A549 (cell line): ENCODE measurements around the gene SRRT.

Experiments used
- BCL3 ChIP-seq: fragments of >200 bp; sonication (Bioruptor Twin); formaldehyde crosslinking; IDR thresholded peaks from 3 replicates; pipeline ENCODE4 v1.6.1; 2016
- CBX8 ChIP-seq: fragments of 200-600 bp; sonication (generic); IDR thresholded peaks from 2 replicates; pipeline ENCODE4 v1.6.1; 2016
- NR3C1 ChIP-seq: fragments of >200 bp; sonication (Bioruptor Twin); formaldehyde crosslinking; IDR thresholded peaks from 3 replicates; pipeline ENCODE4 v1.6.1; 2017
- POLR2A ChIP-seq: IDR thresholded peaks from 2 replicates; pipeline ENCODE4 v1.6.1; 2012; ENCODE audit warnings: mild to moderate bottlenecking, low read length
- RFX5 ChIP-seq: fragments of 450-650 bp; IDR thresholded peaks from 2 replicates; pipeline ENCODE4 v1.7.1; 2014; ENCODE audit warnings: antibody characterized with exemption, mild to moderate bottlenecking, moderate library complexity
- SMC3 ChIP-seq: fragments of >200 bp; sonication (Bioruptor Twin); formaldehyde crosslinking; IDR thresholded peaks from 3 replicates; pipeline ENCODE4 v1.6.1; 2018; ENCODE audit warnings: inconsistent platforms
- ZC3H11A ChIP-seq: fragments of 450-650 bp; IDR thresholded peaks from 2 replicates; pipeline ENCODE4 v1.6.1; 2014; ENCODE audit warnings: antibody characterized with exemption, mild to moderate bottlenecking

DNA sequence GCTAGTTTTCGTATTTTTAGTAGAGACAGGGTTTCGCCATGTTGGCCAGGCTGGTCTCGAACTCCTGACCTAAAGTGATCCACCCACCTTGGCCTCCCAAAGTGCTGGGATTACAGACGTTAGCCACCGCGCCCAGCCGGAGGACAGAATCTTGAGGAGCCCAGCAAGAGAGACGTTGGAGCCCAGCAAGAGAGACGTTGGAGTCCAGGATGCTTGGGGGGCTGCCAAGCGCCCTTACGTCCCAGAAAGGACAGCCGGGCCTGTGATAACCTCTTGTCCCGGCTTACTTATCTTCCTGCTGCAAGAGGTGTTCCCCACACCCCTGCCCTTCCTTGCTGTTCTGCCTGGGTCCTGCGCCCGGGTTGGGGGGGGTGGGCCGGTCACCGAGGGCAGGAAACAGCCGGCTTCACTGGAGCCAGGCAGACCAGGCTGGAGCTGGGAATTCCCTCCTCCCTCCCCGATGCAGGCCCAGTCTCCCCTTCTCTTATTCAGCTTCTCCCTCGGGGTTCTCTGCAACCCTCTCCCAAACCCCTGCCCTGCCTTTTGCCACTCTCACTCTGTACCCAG is 45.7 kb upstream of the SRRT start:
- TF ChIP-seq RFX5 (no peak), ZC3H11A (no peak), CBX8 (no peak), NR3C1 (no peak), BCL3 (no peak), SMC3 (no peak), POLR2A (no peak)
